Activated CD8-positive, alpha-beta memory T cell treated with anti-CD3 and anti-CD28 coated beads, Interleukin-2, amount 10 ng/mL, durations not matched to agents 7 days and 5 days (primary cell): ENCODE data around the gene TNNC1. TPM values are rescaled to one million over a fixed set of nuclear protein-coding genes. Genes with fewer than 3 reads are reported as not detected.

Source experiments
- ATAC-seq: fragments of 150-1000 bp; cut with Tn5 transposase; one replicate; pipeline ENCODE4 v1.10.0; 2021; ENCODE audit warnings: moderate library complexity
- CTCF ChIA-PET: fragments of 350-600 bp; sonication (Branson Sonifier 250); formaldehyde crosslinking; loops from one replicate; lab custom pipeline; 2021; ENCODE audit warnings: antibody characterized with exemption; lab: Charles Lee
- DNase-seq: peaks from one replicate; pipeline ENCODE4 v3.0.0-alpha.2; 2020
- H3K27ac Mint-ChIP-seq: one replicate; pipeline ENCODE4 v1.8.0; 2021; ENCODE audit warnings: mild to moderate bottlenecking, mixed read lengths
- H3K27me3 Mint-ChIP-seq: one replicate; pipeline ENCODE4 v1.8.0; 2021; ENCODE audit warnings: mixed read lengths
- H3K36me3 Mint-ChIP-seq: one replicate; pipeline ENCODE4 v1.8.0; 2021; ENCODE audit warnings: mild to moderate bottlenecking, mixed read lengths
- H3K4me1 Mint-ChIP-seq: one replicate; pipeline ENCODE4 v1.8.0; 2021; ENCODE audit warnings: mixed read lengths
- H3K4me3 Mint-ChIP-seq: one replicate; pipeline ENCODE4 v1.8.0; 2021; ENCODE audit warnings: mild to moderate bottlenecking, moderate library complexity, mixed read lengths
- H3K9me3 Mint-ChIP-seq: one replicate; pipeline ENCODE4 v1.8.0; 2022; ENCODE audit warnings: low read depth, mixed read lengths
- total RNA-seq, 2 experiments: library from RNA; stranded (reverse); gene quantifications; one replicate each; pipeline ENCODE4 v1.2.3, GENCODE V29; 2021

The TNNC1 gene
- total RNA-seq, 2 experiments from 2014 or later = 1.4 to 2.6 TPM

DNA sequence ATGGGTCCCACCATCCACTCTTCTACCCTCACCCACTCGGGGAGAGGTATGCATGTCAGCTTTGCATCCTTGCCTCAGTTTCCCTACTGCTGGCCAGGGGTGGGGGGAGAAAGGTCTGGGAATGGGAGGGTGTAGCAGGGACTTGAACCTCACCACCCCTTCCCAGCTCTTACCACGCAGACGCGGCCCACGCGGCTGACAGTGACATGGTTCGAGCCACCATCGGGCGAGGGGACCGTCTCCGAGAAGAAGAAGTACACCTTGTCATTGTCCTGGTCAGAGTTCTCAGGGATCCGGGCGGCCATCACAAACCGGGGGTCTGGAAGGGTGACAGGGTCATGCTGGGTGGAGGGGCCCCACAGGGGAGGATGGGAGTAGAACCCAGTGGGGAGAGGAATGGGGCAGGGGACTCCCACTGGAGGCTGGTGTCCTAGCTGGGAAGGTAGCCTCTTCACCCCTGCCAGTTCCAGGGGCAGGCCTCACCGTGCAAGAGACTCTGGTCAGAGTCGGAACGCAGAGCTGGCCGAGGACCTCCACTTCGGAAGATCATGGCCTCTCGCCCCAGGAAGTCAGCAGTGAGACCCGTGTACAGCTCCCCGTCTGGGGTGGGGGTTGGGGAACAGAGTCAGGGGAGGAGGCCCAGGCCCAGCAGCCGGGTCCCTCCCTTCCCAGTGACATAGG lies 12.6 kb downstream of the TNNC1 start:
- H3K27ac Mint-ChIP-seq = no peak overlapping the region
- H3K27me3 Mint-ChIP-seq = no peaks in the 10 kb centered on the region
- no peak overlapping the region for H3K4me3 Mint-ChIP-seq
- DNase-seq (no peak), ATAC-seq (no peak)
- H3K36me3 Mint-ChIP-seq = no peaks in the 10 kb centered on the region
- CTCF ChIA-PET = interaction anchor here (9.5 kb wide), 1 partner anchor 14 kb away, joined by 105 read pairs; no protein-coding TSS in a partner anchor
- no peaks in the 10 kb centered on the region for H3K9me3 Mint-ChIP-seq
- H3K4me1 Mint-ChIP-seq = peaks cover 7% of the 10 kb centered on the region

GRCh38 chr3:52440671-52441070 lies 13.2 kb downstream of the TNNC1 start:
- no peaks in the 10 kb centered on the region for H3K36me3 Mint-ChIP-seq
- CTCF ChIA-PET = interaction anchor here (9.5 kb wide), 1 partner anchor 14 kb away, joined by 105 read pairs; no protein-coding TSS in a partner anchor
- H3K27me3 Mint-ChIP-seq = no peaks in the 10 kb centered on the region

DNA sequence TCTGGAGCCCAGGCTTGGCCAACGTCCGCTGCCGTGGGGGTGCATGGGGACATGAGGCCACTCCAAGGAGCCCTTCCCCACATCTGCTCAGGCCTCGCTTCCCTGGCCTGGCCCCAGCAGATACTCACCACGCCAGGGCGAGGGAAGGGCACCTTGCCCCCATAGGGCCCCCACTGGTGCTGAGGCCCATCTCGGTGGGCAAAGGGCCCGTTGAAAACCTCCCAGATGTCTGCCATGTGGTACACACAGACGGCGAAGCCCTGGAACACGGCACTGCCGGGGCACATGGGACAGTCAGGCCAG lies 13.6 kb downstream of the TNNC1 start:
- H3K36me3 Mint-ChIP-seq = no peaks in the 10 kb centered on the region
- CTCF ChIA-PET = interaction anchor here (1.6 to 2.1 kb wide), 2 partner anchors 12 to 28 kb away, joined by 5 to 10 read pairs; no protein-coding TSS in a partner anchor
- no peak for DNase-seq
- no peak for ATAC-seq
- no peak overlapping the region for H3K27ac Mint-ChIP-seq
- no peak overlapping the region for H3K4me3 Mint-ChIP-seq
- no peaks in the 10 kb centered on the region for H3K9me3 Mint-ChIP-seq
- H3K27me3 Mint-ChIP-seq = no peaks in the 10 kb centered on the region
- H3K4me1 Mint-ChIP-seq = peaks cover 7% of the 10 kb centered on the region

More at GRCh38 chr3:52440671-52441070, 13.2 kb downstream of the TNNC1 start:
- no peak overlapping the region for H3K27ac Mint-ChIP-seq
- DNase-seq (no peak), ATAC-seq (no peak)
- H3K4me1 Mint-ChIP-seq = peaks cover 7% of the 10 kb centered on the region
- H3K4me3 Mint-ChIP-seq = no peak overlapping the region
- no peaks in the 10 kb centered on the region for H3K9me3 Mint-ChIP-seq

DNA sequence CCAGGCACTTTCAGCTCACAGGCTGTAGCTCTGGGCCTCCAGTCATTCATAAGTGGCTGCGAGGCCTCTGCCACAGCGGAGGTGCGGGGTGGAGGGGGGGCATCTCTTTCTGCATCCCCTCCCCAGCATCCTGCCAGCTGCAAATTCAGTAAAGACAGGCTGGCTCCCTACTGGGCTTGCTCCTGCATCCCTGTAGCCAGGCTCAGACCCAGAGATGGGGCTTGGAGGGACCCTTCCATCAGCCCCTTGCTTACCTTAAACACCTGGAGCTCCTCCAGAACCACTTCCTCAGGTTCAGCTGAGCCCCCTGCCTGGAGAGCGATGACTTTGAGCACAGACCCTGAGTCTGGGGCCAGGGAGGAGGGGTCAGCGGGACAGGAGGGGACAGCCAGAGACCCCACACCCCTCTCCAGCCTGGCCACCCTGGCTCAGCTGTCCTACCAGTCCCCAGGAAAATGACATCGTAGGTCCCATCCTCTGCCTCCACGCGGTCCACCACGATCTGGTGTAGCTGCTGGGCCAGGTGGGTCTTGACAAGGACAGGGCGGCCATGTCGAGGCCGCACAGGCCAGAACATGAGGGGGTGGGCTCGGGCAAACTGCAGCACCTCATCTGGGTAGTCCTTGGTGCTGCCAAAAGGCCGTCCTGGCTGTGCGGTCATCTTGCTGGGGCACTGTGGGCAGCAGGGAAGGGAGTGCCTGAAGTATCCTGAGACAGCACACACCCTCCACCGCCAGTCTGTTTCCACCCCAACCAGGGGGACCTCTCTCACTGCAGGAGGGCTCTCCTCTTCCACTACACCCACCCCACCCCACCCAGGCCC lies 14.2 kb downstream of the TNNC1 start:
- CTCF ChIA-PET = interaction anchor here (1.5 to 2.1 kb wide), 3 partner anchors 8 to 28 kb away, joined by 5 to 10 read pairs (median 5); no protein-coding TSS in a partner anchor
- ATAC-seq = no peak
- peaks cover 4% of the 10 kb centered on the region for H3K4me1 Mint-ChIP-seq
- H3K9me3 Mint-ChIP-seq = no peaks in the 10 kb centered on the region
- no peak for DNase-seq
- H3K27ac Mint-ChIP-seq = no peak overlapping the region
- no peak overlapping the region for H3K4me3 Mint-ChIP-seq
- H3K36me3 Mint-ChIP-seq = no peaks in the 10 kb centered on the region
- no peaks in the 10 kb centered on the region for H3K27me3 Mint-ChIP-seq

GRCh38 chr3:52438579-52439425 lies 15.0 kb downstream of the TNNC1 start:
- H3K27me3 Mint-ChIP-seq = no peaks in the 10 kb centered on the region
- CTCF ChIA-PET = interaction anchor here (1.5 to 2.1 kb wide), 3 partner anchors 9 to 27 kb away, joined by 5 to 10 read pairs (median 5); no protein-coding TSS in a partner anchor
- no peak overlapping the region for H3K27ac Mint-ChIP-seq
- no peak overlapping the region for H3K4me3 Mint-ChIP-seq
- DNase-seq = no peak
- no peaks in the 10 kb centered on the region for H3K4me1 Mint-ChIP-seq
- H3K36me3 Mint-ChIP-seq = no peaks in the 10 kb centered on the region
- ATAC-seq = no peak
- H3K9me3 Mint-ChIP-seq = no peaks in the 10 kb centered on the region

- Mint-ChIP-seq H3K27ac (no peak overlapping the region), H3K36me3 (no peaks in the 10 kb centered on the region), H3K4me1 (peaks cover 3% of the 10 kb centered on the region), H3K4me3 (no peak overlapping the region), H3K9me3 (no peaks in the 10 kb centered on the region), H3K27me3 (no peaks in the 10 kb centered on the region)
- DNase-seq = no peak
- no peak for ATAC-seq
- CTCF ChIA-PET = interaction anchor here (1.1 to 2.4 kb wide), 4 partner anchors 10 to 25 kb away, joined by 3 to 10 read pairs (median 6); no protein-coding TSS in a partner anchor
Measured at GRCh38 chr3:52438104-52438376, 15.8 kb downstream of the TNNC1 start.

DNA sequence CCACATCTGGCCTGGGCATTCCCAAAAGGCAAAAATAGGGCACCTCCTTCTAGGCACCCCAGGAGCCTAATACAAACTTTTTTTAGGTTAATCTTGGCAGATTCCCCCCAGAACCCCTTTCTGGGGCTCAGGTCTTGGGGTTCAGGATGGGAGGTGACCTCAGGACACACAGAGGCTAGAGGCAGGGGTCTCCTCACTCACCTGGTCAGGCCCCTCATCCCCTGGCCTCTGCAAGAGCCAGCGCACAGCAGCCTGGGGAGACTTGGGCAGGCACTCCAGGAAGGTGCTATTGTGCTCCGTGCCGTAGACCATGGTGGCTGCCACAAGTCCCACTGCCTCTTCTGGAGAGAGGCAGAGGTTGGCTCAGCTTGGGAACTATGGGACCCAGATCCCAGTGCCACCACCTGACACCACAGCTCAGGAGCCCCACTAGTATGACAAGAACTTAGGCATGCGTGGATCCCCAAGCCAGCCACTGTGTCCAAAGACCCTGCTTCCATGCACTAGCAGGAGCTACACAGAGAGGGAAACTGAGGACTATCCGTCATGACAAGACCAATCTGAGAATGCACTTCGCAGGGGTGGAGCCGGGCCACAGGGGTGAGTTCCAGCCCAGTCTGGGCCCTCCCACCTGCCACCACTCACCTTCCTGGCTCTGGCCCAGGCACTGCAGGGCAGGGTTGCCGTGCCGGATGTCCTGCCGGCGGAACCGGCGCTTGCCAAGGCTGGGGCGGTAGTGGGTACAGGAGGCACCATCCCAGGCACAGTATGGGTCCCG lies 16.3 kb downstream of the TNNC1 start:
- ATAC-seq (no peak), DNase-seq (no peak)
- CTCF ChIA-PET = interaction anchor here (1.1 to 3.3 kb wide), 4 partner anchors 9 to 25 kb away, joined by 3 to 19 read pairs (median 6); partner anchors contain the start of gene SEMA3G
- H3K4me3 Mint-ChIP-seq = no peak overlapping the region
- H3K27ac Mint-ChIP-seq = no peak overlapping the region
- H3K9me3 Mint-ChIP-seq = no peaks in the 10 kb centered on the region
- no peaks in the 10 kb centered on the region for H3K36me3 Mint-ChIP-seq
- H3K4me1 Mint-ChIP-seq = peaks cover 5% of the 10 kb centered on the region
- no peaks in the 10 kb centered on the region for H3K27me3 Mint-ChIP-seq

- no peak for ATAC-seq
- Mint-ChIP-seq H3K4me1 (peaks cover 11% of the 10 kb centered on the region), H3K27ac (no peak overlapping the region), H3K36me3 (no peaks in the 10 kb centered on the region), H3K4me3 (no peak overlapping the region), H3K9me3 (no peaks in the 10 kb centered on the region), H3K27me3 (no peaks in the 10 kb centered on the region)
- no peak for DNase-seq
- CTCF ChIA-PET = interaction anchor here (2.4 to 3.3 kb wide), 2 partner anchors 9 to 24 kb away, joined by 7 to 19 read pairs; partner anchors contain the start of gene SEMA3G
Measured at GRCh38 chr3:52436500-52437149, 17.2 kb downstream of the TNNC1 start.

DNA sequence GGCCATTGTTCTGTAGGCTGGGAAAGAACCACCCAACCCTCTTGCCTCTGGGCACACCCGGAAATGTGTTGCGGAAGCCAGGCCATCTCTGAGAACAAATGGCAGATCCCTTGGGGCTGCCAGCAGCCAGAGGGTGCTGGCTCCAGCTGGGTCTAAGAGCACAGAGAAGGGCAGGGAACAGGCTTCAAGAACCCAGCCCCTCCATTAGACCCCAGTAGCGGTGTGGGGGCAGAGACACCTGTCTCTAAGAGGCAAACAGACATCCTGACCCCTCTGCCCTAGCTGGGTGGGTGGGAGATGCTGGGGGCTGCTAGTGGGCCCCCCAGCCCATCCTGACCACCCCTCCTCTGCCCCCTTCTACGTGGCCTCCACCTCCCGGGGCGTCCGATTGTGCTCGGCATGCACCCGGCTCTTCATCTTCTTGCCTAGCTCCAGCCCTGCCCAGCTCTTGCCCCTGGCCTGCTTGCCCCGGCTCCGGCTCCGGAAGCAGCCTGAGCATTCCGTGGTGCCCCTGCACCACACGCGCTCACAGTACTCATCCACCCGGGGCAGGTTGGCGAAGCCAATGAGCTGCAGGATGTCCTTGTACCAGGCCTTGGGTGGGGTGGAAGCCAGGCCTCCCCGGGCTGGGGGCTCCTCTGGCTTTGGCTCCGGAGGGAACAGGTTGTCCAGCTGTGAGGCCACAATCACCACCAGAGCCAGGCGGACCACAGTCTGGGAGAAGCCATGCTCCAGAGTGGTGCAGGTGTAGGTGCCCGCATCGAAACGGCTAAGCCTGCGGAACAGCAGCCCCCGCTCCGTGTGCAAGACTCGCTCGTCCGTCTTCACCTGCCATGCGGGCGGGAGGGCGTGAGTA lies 18.4 kb downstream of the TNNC1 start:
- CTCF ChIA-PET = interaction anchor here (2.4 to 3.3 kb wide), 2 partner anchors 11 to 23 kb away, joined by 7 to 19 read pairs; partner anchors contain the start of gene SEMA3G
- ATAC-seq = no peak
- no peaks in the 10 kb centered on the region for H3K9me3 Mint-ChIP-seq
- H3K27me3 Mint-ChIP-seq = no peaks in the 10 kb centered on the region
- no peak for DNase-seq
- H3K4me3 Mint-ChIP-seq = no peak overlapping the region
- no peaks in the 10 kb centered on the region for H3K36me3 Mint-ChIP-seq
- H3K4me1 Mint-ChIP-seq = peaks cover 11% of the 10 kb centered on the region
- H3K27ac Mint-ChIP-seq = no peak overlapping the region

- Mint-ChIP-seq H3K9me3 (no peaks in the 10 kb centered on the region), H3K36me3 (no peaks in the 10 kb centered on the region), H3K4me3 (no peak overlapping the region), H3K4me1 (peaks cover 11% of the 10 kb centered on the region), H3K27ac (no peak overlapping the region), H3K27me3 (no peaks in the 10 kb centered on the region)
- ATAC-seq (no peak), DNase-seq (no peak)
- CTCF ChIA-PET = interaction anchor here (3.3 to 4.5 kb wide), 2 partner anchors 11 to 12 kb away, joined by 19 to 56 read pairs; partner anchors contain the start of gene SEMA3G
Measured at GRCh38 chr3:52434491-52435115, 19.2 kb downstream of the TNNC1 start.

DNA sequence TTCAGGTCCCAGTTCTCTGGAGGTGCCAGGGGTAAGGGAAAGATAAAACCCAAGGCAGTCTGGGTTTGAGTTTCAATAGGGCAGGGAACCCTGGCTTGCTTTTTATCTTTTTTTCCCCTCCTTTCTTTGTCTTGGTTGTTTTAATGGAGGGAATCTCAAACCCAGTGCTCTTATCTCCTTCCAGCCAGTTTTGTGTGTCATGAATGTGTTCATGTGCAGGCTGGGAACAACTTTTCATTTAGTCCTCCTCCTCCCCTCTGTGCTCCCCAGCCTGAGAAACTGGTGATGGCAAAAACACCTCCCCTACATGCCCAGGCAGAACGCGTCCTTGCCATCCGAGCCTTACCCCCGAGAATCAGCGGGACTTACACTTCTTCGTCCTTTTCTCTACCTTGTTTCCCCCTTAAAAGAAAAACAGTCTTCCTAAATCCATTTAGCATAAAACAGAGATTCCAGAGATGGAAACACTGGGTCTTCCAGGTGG lies 19.8 kb downstream of the TNNC1 start:
- Mint-ChIP-seq H3K27ac (no peak overlapping the region), H3K27me3 (no peaks in the 10 kb centered on the region), H3K9me3 (no peaks in the 10 kb centered on the region), H3K4me1 (peaks cover 11% of the 10 kb centered on the region), H3K36me3 (no peaks in the 10 kb centered on the region), H3K4me3 (no peak overlapping the region)
- no peak for DNase-seq
- CTCF ChIA-PET = interaction anchor here (4.5 kb wide), 1 partner anchor 13 kb away, joined by 56 read pairs; the partner anchor contains the start of gene SEMA3G
- ATAC-seq = no peak
